Breast epithelium (tissue), 3 donors: ENCODE measurements around the gene ATP13A2.

Source experiments
- POLR2A ChIP-seq: fragments of 450-650 bp; IDR thresholded peaks from one replicate; pipeline ENCODE4 v1.6.1; 2016; ENCODE audit warnings: antibody characterized with exemption, mild to moderate bottlenecking, moderate library complexity
- POLR2AphosphoS5 ChIP-seq, 3 donors: sonication (generic); formaldehyde crosslinking; IDR thresholded peaks; one replicate each; pipeline ENCODE4 v1.6.1; 2017; ENCODE audit warnings: antibody characterized with exemption in 3 of 3
- TF ChIP-seq, protein P1 (sequence below), 3 donors: fragments of 450-650 bp; IDR thresholded peaks; one replicate each; pipeline ENCODE4 v1.5.1; 2016 to 2017; ENCODE audit warnings: antibody characterized with exemption in 3 of 3, mild to moderate bottlenecking in 3 of 3, moderate library complexity in 3 of 3

DNA sequence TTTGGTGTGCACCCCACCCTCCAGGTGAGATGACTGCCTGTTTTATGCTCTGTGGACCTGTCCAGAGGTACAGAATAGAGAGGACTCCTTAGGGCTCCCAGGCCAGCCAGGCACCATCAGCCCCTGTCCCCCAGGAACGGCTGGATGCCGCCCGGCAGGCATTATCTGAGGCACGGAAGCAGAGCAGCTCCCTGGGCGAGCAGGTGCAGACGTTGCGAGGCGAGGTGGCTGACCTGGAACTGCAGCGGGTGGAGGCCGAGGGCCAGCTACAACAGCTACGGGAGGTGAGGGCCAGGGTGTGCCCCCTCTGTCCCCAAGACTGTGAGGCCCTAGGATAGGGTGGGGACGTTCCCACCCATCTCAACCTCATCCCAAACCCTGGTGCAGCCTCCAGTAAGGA lies 42.1 kb downstream of the ATP13A2 start:
- TF ChIP-seq, protein P1, sequence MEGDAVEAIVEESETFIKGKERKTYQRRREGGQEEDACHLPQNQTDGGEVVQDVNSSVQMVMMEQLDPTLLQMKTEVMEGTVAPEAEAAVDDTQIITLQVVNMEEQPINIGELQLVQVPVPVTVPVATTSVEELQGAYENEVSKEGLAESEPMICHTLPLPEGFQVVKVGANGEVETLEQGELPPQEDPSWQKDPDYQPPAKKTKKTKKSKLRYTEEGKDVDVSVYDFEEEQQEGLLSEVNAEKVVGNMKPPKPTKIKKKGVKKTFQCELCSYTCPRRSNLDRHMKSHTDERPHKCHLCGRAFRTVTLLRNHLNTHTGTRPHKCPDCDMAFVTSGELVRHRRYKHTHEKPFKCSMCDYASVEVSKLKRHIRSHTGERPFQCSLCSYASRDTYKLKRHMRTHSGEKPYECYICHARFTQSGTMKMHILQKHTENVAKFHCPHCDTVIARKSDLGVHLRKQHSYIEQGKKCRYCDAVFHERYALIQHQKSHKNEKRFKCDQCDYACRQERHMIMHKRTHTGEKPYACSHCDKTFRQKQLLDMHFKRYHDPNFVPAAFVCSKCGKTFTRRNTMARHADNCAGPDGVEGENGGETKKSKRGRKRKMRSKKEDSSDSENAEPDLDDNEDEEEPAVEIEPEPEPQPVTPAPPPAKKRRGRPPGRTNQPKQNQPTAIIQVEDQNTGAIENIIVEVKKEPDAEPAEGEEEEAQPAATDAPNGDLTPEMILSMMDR (IDR thresholded peaks at IDR 0.05), result no peak
- no peak for TF ChIP-seq POLR2A
- no peak for TF ChIP-seq POLR2AphosphoS5 (IDR thresholded peaks at IDR 0.05)
